Sigmoid colon (tissue), 4 donors: ENCODE data around the gene PRSS22.

Source experiments
- CTCF ChIP-seq, 4 experiments: fragments of 450-650 bp in 3 of 4; fragments of 200-600 bp in 1 of 4; IDR thresholded peaks; one replicate each; pipeline ENCODE4 v1.5.1; 2016 to 2019; ENCODE audit warnings: antibody characterized with exemption in 4 of 4, mild to moderate bottlenecking in 3 of 4, moderate library complexity in 2 of 4
- POLR2AphosphoS5 ChIP-seq, 4 donors: sonication (generic); formaldehyde crosslinking; IDR thresholded peaks; one replicate each; pipeline ENCODE4 v1.6.1; 2017; ENCODE audit warnings: antibody characterized with exemption in 4 of 4

- no peak for TF ChIP-seq CTCF (IDR thresholded peaks at IDR 0.05)
- no peak for TF ChIP-seq POLR2AphosphoS5 (IDR thresholded peaks at IDR 0.05)
These were observed 27.6 kb downstream of the PRSS22 start for GRCh38 chr16:2830355-2830695.
